Measurements from ENCODE around the gene CREB5.
"Not testable (repeated sequence)": the region's sequence is repeated elsewhere in the genome, so short reads cannot be mapped to it uniquely, and the experiment has no call there.

The CREB5 gene

DNA sequence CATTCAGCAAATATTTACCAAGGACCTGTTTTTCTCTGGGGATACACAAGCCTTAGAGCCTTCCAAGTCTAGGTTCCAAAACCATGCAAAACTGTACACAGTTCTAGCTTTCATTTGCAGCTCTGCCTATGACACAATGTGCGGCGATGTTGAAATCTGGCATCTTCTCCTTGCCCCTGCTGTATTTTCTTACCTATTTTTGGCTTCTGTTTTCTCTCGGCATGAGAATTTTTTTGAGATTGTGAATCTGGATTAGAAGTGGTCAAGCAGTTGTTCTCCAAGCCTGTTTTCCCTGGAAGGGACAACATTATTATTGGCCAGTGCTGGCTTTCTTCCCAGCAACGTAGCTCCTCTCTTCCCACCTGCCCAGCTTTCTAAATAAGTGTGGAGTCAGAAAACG lies 176.3 kb downstream of the CREB5 start:
- DNase-seq, result no peak

DNA sequence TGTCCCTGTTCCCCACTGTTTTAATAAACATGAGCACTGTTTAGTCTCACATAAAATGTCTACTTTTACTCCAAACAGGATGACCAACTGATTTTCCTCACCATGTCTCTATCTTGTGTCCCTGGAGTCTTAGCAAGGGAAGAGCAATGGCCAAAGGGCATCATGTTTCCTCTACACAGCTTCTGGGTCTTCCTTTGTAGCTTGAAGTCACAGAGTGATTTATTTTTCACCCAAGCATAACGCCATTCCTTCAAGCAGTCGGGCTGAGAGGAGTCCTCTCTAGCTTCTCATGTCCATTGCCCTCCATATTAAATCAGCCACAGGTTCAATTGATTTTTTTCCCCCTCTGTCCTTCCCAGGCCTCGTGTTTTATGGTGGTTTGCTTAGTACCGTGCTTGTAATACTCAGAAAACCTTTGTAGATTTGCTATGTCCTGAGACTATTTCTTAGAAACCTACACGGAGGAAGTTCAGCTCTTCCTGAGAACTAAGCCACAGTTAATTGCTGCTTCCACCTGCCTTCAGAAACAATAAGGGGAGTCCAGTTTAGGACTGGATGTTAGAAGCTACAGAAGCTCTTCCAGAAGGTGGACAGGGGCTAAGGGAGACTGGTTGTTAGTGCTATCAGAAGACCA lies 178.8 kb downstream of the CREB5 start:
- DNase-seq, result no peak

DNA sequence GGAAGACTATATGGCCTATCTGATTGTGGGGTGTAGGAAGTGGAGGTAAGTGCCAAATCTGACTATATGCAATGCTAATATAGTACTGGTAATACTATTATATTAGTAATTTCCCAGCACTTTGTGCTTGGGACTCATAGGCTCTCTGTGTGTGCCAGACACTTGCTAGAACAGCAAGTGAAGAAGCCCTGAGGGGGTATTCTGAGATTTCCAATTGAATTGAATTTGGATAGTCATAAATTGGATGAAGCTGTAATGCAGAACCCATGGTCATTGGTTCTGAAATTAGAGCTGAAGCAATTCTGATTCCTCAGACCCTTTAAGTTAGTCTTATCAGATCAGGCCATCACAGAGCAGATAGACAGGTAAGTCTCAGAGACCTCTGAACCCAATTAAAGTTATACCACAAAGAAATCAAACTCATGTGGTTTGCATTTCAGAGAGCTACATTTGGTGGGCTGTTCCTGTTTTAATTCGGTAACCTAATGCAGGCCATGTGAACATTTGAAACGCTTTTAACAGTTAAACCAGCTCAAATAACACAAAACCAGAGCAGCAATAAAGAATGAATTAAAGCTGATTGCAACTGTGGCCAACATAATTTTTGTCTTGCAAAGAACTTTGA lies 179.5 kb downstream of the CREB5 start:
- no peak for DNase-seq

DNA sequence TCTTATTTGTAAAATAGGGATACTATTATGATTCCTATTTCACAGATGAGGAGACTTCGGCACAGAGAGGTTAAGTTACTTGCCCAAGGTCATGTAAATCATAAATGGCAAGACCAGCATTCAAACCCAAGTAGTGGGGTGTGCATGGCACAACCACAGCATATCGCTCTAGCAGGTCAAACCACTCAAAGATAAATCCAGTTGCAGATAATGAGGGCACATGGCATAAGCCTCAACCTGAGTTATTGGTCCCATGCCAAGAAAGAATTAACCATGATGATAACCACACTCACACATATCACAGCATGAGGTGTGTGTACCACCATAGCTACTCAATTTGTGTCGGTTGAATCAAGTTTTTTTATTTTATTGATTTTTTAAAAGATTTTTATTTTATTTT lies 180.5 kb downstream of the CREB5 start:
- no peak for DNase-seq

DNA sequence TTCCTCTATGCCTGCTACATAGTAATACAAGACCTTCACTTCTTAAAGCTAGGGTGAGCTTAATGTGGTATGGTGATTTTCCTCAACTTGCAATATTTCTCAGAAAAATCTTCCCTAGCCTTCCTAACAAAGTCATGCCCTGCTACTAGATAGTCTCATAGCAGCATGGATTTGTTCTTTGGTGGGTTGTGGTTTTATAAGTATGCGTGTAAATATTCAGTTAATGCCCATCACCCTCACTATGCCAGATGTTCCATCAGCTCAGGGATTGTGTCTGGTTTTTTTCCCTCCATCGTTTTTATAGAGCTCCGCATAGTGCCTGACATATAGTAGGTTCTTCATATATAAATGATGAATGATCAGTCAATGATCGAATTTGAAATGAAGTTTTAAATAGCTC lies 182.8 kb downstream of the CREB5 start:
- DNase-seq, result no peak

DNA sequence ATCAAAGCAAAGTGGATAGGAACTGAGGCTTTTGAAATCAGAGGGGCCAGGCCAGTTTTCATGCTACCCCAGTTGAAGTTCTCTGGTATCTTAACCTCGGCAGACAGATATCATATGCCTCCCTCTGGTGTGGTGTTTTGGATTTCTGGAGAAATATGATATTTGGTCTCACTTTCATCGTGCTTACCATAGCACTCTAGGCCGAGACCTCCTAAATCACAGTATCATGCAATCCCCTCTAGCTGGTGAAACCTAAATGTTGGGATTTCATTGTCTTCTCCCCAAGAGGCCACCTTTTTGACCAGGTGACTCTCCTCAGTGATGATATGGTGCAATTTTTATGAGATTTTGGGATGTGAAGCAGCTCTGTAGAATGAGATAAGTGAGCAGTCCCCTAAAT lies 183.5 kb downstream of the CREB5 start:
- DNase-seq, result no peak

DNA sequence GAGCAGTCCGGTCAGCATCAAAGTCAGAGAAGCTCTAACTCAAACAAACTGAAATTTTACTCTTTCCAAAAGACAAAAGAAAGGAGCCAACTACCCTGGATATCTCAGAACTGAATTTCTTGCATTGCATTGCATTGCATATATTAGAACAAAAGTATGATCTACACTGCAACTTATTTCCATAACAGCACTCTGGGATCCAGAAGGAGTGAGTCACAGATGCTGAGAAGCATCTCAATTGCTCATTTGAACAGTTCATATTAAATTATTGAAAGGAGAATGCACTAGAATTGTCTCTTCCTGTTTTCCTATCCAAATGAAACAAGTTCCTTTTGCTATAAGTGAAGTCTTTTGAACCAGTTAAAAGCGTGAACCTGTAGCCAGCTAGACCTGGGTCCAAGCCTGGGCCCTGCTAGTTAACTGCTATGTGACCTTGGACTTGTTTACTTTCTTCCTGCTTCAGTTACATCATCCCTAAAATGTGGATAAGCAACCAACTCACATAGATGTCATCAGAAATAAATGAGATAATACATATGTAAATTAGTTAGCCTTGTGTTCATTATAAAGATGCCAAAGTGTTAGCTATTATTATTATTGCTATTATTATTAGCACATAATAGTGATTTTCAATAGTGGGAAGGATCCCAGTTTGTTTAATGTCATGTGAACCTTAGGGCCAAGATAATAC lies 184.1 kb downstream of the CREB5 start:
- no peak for DNase-seq

DNA sequence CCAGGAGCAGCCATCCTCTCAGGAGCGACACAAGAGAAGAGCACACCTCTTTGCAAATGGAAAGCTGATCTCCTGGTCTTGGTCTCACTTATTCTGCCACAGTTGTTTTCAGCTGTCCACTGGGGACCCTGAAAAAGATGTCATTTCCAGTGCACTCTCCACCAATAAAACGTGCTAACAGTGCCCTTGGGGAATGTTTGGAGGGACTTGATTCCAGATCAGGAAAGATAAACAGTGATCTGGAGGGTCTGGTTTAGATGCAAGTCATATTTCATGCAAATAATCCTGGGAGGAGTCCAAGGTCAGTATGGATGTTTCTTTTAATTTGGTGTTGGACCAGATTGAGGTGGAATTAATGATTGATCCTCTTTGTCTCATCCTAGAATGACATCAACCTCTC lies 185.0 kb downstream of the CREB5 start:
- no peak for DNase-seq

DNA sequence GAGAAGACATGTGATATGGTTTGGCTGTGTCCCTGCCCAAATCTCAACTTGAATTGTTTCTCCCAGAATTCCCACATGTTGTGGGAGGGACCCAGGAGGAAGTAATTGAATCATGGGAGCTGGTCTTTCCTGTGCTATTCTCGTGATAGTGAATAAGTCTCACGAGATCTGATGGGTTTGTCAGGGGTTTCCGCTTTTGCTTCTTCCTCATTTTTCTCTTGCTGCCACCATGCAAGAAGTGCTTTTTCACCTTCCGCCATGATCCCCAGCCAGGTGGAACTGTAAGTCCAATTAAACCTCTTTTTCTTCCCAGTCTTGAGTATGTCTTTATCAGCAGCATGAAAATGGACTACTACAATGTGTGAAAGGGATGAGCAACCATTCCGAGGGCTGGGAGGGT lies 185.7 kb downstream of the CREB5 start:
- DNase-seq, result not testable (repeated sequence)

DNA sequence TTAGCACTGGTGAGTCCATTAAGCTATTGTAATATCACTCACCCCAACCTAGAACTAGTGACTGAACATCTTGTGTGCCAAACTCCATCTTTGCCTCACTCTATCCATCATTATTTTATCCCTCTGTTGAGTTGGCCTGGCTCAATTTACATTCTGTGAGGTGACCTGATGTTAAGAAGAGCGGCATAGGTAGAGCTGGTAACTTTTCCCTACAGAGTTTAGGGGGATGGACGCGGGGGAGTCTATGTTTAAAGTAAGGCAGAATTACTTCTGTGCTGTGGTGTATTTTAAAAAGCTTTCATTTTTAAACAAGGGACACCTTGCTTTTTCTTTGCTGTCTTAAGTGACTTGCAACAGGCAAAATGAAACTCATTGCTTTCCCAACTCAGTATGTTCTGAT lies 186.3 kb downstream of the CREB5 start:
- DNase-seq, result no peak

DNA sequence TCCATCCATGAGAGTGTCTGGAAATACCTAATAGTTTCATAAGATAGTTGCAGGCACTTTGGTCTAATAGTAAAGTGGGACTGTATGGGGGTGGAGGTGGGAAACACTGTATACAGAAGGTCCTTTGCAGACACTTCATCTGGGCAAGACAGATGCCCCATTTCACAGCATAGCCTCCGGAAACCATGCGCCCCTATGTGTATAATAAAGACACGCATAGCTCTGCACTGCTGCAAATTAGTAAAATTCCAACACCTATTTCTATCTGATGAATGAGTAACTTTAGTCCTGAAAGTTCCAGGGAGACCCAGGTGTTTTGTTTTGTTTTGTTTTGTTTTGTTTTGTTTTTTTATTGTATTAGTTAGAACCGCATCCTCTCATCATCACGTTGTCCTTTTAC lies 187.1 kb downstream of the CREB5 start:
- DNase-seq, result no peak

DNA sequence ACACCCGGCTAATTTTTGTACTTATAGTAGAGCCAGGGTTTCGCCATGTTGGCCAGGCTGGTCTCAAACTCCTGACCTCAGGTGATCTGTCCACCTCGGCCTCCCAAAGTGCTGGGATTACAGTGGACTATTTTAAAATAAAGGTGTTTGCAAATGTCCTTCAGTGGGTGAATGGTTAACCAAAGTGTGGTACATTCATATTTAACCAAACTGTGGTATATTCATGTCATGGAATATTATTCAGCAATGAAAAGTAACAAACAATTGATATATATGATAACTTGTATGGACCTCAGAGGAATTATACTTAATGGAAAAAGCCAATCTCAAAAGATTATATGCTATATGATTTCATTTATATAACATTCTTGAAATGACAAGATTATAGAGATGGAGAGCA lies 190.0 kb downstream of the CREB5 start:
- DNase-seq, result no peak

DNA sequence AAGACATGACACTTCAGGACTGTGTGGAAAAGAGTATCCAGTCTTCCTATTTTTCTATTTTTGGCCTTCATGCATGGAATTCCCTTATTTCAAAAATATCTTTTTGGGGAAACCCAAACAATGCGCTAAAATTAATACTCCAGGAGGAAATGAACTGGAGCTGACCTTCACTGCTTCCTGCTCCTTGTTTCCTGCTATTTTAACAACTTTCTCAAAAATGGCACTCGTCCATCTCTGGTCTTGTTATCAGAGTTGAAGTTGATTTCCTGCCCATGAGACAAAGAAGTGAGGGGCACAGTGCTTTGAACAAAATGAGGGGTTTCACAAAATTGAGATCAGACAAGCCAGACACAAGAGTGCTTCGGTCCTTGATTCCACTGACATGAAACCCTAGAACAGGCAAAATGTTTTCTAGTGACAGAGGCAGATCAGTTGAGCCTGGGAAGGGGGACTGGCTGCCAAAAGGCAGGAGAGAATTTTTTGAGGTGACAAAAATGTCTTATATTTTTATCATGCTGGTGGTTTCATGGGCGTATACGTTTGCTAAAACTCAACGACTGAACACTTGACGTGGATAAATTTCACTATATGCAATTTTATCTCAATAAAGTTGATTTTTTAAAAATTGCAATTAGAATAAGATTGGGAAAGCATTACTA lies 193.2 kb downstream of the CREB5 start:
- DNase-seq, result no peak

DNA sequence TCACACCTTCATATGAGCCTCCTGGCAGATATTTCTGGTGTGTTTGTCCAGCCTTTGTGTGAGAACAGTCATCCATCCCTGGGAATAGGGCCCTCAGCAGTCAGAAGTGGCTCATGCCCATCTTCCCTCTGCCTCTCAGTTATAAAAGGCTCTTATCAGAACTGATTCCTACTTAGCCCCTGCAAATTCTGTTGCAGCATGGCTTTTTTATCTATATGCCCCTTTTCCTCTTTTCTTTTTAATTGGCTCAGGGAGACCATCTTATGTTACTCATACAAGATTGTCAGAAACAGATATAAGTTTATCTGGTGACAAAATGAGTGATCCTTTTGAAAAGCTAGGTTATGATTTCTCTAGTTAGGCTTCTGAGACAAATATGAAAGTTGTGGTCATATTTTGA lies 194.1 kb downstream of the CREB5 start:
- no peak for DNase-seq

DNA sequence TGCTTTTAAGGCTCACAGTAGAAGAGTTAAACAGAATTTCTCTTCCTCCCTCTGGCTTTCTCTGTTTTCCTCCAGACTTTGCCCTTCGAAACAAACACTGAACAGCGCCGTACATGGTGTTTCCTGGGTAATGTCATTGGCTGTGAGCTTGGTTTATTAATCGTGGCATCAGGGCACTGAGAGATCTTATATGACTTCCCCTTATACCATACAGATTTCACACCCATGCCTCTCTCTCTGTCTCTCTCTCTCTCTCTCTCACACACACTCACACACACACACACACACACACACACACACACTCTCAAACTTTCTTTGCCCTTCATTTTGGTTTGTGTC lies 195.5 kb downstream of the CREB5 start:
- DNase-seq, result no peak

DNA sequence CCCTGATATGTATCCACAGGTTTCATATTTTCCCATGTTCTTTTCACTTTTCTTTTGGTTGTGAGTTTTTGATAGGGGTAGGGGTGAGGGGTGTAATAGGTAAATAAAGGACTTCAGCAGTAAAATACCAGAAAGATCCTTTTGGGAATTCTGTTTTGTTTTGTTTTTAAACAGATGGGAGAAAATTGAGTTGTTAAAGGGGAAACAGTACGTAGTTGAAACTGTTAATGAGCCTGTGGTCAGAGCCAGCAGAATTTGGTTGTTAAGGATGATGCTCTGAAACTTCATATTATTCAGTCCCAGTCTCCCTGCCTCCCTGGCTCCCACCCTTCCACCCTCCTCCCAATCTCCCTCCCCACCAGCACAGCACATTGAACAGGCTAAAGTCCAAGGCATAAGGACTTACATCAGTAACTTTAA lies 195.9 kb downstream of the CREB5 start:
- DNase-seq, result no peak

DNA sequence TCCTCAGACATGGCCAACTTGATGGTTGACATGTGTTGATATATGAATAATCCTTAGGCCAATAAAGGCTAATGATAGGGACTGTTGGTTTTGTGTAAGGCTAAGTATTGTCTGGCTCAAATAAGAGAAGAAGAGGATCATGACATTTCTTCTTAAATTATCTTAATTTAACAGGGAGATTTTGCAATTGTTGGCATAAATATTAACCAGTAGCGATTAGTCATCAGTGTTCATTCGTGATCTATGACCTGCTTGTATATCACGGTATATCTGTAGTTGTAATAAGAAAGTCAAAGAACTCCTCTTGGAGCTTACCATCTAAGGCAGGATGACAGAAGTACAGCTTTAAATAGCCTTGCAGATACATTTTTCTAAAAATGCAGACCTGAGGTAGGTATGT lies 196.4 kb downstream of the CREB5 start:
- DNase-seq, result no peak

DNA sequence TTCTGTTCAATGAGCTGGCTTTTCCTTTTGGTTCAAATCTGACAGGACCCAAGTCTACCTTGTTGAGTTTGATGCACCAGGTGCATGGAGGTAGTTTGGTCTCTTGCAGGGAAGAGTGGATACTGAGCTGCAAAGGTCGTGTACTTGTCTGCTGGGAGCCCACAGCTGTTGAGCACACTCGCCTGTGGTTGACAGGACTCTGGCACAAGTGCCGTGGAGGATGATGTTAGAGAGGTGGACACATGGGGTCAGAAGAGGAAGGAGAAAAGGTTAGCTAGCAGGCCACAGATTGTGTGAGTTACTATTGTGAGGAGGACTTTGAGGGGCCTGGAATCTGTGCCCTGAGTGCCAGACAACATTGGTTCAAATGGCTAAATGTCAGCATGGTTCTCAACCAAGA lies 197.3 kb downstream of the CREB5 start:
- DNase-seq, result no peak

DNA sequence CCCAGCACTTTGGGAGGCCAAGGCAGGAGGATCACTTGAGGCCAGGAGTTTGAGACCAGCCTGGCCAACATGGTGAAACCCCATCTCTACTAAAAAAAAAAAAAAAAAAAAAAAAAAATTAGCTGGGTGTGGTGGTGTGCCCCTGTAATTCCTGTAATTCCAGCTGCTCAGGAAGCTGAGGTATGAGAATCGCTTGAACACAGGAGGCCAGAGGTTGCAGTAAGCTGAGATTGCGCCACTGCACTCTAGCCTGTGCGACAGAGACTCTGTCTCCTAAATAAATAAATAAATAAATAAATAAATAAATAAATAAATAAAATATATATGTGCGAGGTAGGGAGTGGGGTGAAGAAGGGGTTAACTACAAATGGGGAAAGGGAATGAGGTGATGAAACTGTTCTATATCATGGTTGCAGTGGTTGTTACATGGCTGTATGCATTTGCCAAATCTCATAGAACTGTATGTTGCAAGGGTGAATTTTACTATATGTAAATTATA lies 199.1 kb downstream of the CREB5 start:
- DNase-seq, result not testable (repeated sequence)

DNA sequence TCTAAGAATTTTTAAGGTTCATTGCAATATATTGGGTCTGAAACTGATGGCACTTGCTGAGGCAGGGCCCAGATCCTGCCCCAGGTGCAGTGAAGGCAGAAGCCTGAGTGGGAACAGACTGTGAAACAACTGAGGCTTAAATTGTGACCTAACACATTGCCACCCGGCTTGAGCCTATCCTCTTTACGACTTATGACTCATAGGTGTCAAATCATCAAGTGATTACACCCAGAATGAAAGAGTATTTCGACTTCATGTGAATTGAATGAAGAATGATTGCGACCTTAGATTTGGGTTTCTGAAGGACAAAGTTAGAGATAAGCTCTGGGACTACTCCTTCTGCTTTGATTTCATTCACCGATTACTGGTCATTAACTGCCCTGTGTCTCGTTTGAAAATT lies 200.9 kb downstream of the CREB5 start:
- no peak for DNase-seq

DNA sequence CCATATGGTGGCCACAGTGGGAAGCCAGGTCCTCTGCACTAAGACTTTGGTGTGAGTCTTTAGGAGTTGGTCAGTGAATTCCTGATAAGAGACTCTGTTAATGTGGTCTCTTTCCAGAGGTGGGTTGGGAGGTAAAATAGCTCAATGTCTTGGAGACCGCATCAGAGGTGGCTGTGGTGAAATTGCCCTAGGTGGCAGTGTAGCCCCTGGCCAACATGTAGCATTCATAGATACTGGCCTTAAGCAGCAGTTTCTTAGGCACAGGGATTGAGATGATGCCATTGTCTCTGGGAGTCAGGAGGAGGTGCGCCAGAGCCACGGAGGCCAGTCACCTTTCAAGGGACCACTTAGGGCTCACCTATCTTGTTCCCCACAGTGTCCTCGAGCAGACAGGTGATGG lies 202.8 kb downstream of the CREB5 start:
- DNase-seq, result no peak

DNA sequence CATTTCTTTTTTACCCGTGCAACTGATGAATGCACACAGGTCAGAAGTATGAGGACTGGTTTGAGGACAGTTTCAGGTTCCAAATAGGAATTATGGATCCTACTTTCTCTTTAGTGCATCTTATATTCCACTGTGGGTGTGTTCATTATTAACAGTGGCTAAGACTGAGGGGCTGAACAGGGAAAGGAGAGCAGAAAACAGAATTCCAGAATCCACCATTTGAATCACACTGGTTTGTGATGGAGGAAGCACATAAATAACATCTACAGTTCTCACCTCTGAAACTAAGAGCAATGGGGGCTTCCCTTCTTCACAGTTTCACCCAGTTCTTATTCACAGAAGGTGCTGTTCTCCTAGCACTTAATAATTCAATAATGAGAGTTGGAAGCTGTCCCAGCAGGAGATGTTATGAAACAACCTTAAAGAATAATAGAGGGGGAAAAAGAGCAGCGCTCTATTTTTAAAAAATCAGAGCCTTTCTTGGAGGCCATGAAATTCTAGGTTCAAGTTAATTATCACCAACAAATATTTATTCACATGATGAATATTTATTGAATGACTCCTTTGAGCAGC lies 205.1 kb downstream of the CREB5 start:
- no peak for DNase-seq

DNA sequence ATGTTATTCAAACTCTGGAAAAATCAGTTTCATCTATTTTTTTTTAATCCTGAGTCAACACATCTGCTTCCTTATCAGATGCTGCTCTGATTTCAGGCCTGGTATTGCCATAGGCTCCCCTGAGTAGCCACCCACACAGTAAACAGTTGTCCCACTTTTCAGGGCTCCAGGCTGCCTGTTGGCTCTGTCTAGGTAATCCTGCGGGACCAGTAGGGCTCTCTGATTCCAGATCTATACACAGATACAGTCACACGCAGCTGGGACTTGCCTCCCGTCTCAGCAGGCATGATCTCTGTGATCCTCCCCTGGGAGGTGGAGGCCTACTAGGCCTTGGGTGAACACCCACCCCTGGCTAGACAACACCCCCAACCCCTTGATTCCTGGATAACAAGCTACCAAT lies 206.1 kb downstream of the CREB5 start:
- no peak for DNase-seq

DNA sequence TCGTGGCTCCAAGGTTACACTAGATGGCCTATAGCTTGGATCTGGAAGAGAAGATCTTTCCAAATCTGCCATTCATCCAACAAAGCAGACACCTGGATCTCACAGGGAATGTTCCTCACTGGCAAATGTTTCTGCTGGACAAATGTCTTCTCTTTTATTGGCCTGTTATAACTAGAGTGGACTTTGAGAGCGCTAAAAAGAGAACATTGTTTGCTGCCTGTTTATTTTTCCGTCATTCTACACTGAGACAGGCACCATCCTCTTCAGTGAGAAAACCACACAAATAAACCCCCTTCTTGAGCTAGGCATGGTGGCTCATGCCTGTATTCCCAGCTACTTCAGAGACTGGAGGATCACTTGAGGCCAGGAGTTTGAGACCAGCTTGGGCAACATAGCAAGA lies 206.9 kb downstream of the CREB5 start:
- DNase-seq, result no peak
